ENCODE results near the gene PVRIG. TPM values are rescaled to one million over a fixed set of nuclear protein-coding genes. Genes with fewer than 3 reads are reported as not detected.
"Not testable (repeated sequence)": the region's sequence is repeated elsewhere in the genome, so short reads cannot be mapped to it uniquely, and the experiment has no call there.

PVRIG gene
- total and polyA plus RNA-seq, 2 donors: 30.7 to 52.3 TPM

GRCh38 chr7:100220586-100221230 is 959 bp downstream of the PVRIG start:
- Histone ChIP-seq H3K4me3 (ENCODE audit: low read length in 2 of 2) (peak overlapping the region; percentile 71 to 99), H3K36me3 (ENCODE audit: control insufficient read depth in 2 of 2, insufficient read depth in 2 of 2, low read length in 1 of 2) (peaks cover 28 to 52% of the 10 kb centered on the region in 2 donors), H3K27ac (ENCODE audit: low read depth in 1 of 2, low read length in 1 of 2) (peak overlapping the region; percentile 98 to 100), H3K27me3 (ENCODE audit: control insufficient read depth in 2 of 2, insufficient read depth in 1 of 2, low read length in 1 of 2) (no peaks in the 10 kb centered on the region), H3K4me1 (ENCODE audit: control insufficient read depth in 2 of 2, insufficient read depth in 2 of 2, low read length in 2 of 2) (peaks cover 7 to 66% of the 10 kb centered on the region in 2 donors), H3K9me3 (ENCODE audit: control insufficient read depth in 2 of 2, insufficient read depth in 1 of 2, low read length in 1 of 2) (peaks cover 0 to 7% of the 10 kb centered on the region in 2 donors)
- DNase-seq (ENCODE audit: low read depth in 6 of 9, low spot score in 9 of 9): peak in 3 of 9 donors; percentile 30 to 55 (median 41)
- WGBS: 25% methylated on average over 22 of the region's 22 CpGs

- peaks cover 0 to 7% of the 10 kb centered on the region in 2 donors for H3K9me3 ChIP-seq (ENCODE audit: control insufficient read depth in 2 of 2, insufficient read depth in 1 of 2, low read length in 1 of 2)
- H3K4me1 ChIP-seq (ENCODE audit: control insufficient read depth in 2 of 2, insufficient read depth in 2 of 2, low read length in 2 of 2): peaks cover 7 to 67% of the 10 kb centered on the region in 2 donors
- H3K4me3 ChIP-seq (ENCODE audit: low read length in 2 of 2): peak overlapping the region; percentile 71 to 99
- peak; percentile 75 to 97 (median 91) for DNase-seq (ENCODE audit: low read depth in 6 of 9, low spot score in 9 of 9)
- peaks cover 28 to 55% of the 10 kb centered on the region in 2 donors for H3K36me3 ChIP-seq (ENCODE audit: control insufficient read depth in 2 of 2, insufficient read depth in 2 of 2, low read length in 1 of 2)
- no peaks in the 10 kb centered on the region for H3K27me3 ChIP-seq (ENCODE audit: control insufficient read depth in 2 of 2, insufficient read depth in 1 of 2, low read length in 1 of 2)
- WGBS: 4% methylated on average over 5 of the region's 5 CpGs
- peak overlapping the region; percentile 98 to 100 for H3K27ac ChIP-seq (ENCODE audit: low read depth in 1 of 2, low read length in 1 of 2)
Measured at GRCh38 chr7:100221231-100221718, 1.5 kb downstream of the PVRIG start.

- peak in 2 of 9 donors; percentile 45 to 54 for DNase-seq (ENCODE audit: low read depth in 6 of 9, low spot score in 9 of 9)
- H3K4me3 ChIP-seq (ENCODE audit: low read length in 2 of 2): peak overlapping the region; percentile 71 to 99
- no peaks in the 10 kb centered on the region for H3K27me3 ChIP-seq (ENCODE audit: control insufficient read depth in 2 of 2, insufficient read depth in 1 of 2, low read length in 1 of 2)
- H3K9me3 ChIP-seq (ENCODE audit: control insufficient read depth in 2 of 2, insufficient read depth in 1 of 2, low read length in 1 of 2): peaks cover 0 to 7% of the 10 kb centered on the region in 2 donors
- WGBS: 70% methylated on average over 14 of the region's 14 CpGs
- peaks cover 7 to 67% of the 10 kb centered on the region in 2 donors for H3K4me1 ChIP-seq (ENCODE audit: control insufficient read depth in 2 of 2, insufficient read depth in 2 of 2, low read length in 2 of 2)
- H3K36me3 ChIP-seq (ENCODE audit: control insufficient read depth in 2 of 2, insufficient read depth in 2 of 2, low read length in 1 of 2): peaks cover 29 to 61% of the 10 kb centered on the region in 2 donors
- H3K27ac ChIP-seq (ENCODE audit: low read depth in 1 of 2, low read length in 1 of 2): peak overlapping the region; percentile 95 to 100
Measured at GRCh38 chr7:100221767-100222444, 2.2 kb downstream of the PVRIG start.

- H3K4me1 ChIP-seq (ENCODE audit: control insufficient read depth in 2 of 2, insufficient read depth in 2 of 2, low read length in 2 of 2): peaks cover 3 to 67% of the 10 kb centered on the region in 2 donors
- no peaks in the 10 kb centered on the region for H3K27me3 ChIP-seq (ENCODE audit: control insufficient read depth in 2 of 2, insufficient read depth in 1 of 2, low read length in 1 of 2)
- WGBS: 94% methylated on average over 13 of the region's 13 CpGs
- H3K9me3 ChIP-seq (ENCODE audit: control insufficient read depth in 2 of 2, insufficient read depth in 1 of 2, low read length in 1 of 2): peaks cover 0 to 7% of the 10 kb centered on the region in 2 donors
- peak overlapping the region; percentile 71 to 99 for H3K4me3 ChIP-seq (ENCODE audit: low read length in 2 of 2)
- peak overlapping the region; percentile 95 to 100 for H3K27ac ChIP-seq (ENCODE audit: low read depth in 1 of 2, low read length in 1 of 2)
- DNase-seq (ENCODE audit: low read depth in 6 of 9, low spot score in 9 of 9): no peak
- H3K36me3 ChIP-seq (ENCODE audit: control insufficient read depth in 2 of 2, insufficient read depth in 2 of 2, low read length in 1 of 2): peaks cover 33 to 61% of the 10 kb centered on the region in 2 donors
Measured at GRCh38 chr7:100222445-100223132, 2.8 kb downstream of the PVRIG start.

GRCh38 chr7:100223376-100223927 is 3.7 kb downstream of the PVRIG start:
- WGBS: 92% methylated on average over 17 of the region's 17 CpGs
- peak overlapping the region in 1 of 2 donors; percentile 99 for H3K4me3 ChIP-seq (ENCODE audit: low read length in 2 of 2)
- DNase-seq (ENCODE audit: low read depth in 6 of 9, low spot score in 9 of 9); H3K9me3 ChIP-seq (ENCODE audit: control insufficient read depth in 2 of 2, insufficient read depth in 1 of 2, low read length in 1 of 2); H3K27me3 ChIP-seq (ENCODE audit: control insufficient read depth in 2 of 2, insufficient read depth in 1 of 2, low read length in 1 of 2): not testable (repeated sequence)
- peak overlapping the region; percentile 6 to 57 for H3K27ac ChIP-seq (ENCODE audit: low read depth in 1 of 2, low read length in 1 of 2)
- H3K4me1 ChIP-seq (ENCODE audit: control insufficient read depth in 2 of 2, insufficient read depth in 2 of 2, low read length in 2 of 2): peaks cover 3 to 62% of the 10 kb centered on the region in 2 donors
- H3K36me3 ChIP-seq (ENCODE audit: control insufficient read depth in 2 of 2, insufficient read depth in 2 of 2, low read length in 1 of 2): peaks cover 33 to 61% of the 10 kb centered on the region in 2 donors

- peaks cover 33 to 61% of the 10 kb centered on the region in 2 donors for H3K36me3 ChIP-seq (ENCODE audit: control insufficient read depth in 2 of 2, insufficient read depth in 2 of 2, low read length in 1 of 2)
- DNase-seq (ENCODE audit: low read depth in 6 of 9, low spot score in 9 of 9); H3K27me3 ChIP-seq (ENCODE audit: control insufficient read depth in 2 of 2, insufficient read depth in 1 of 2, low read length in 1 of 2); H3K4me3 ChIP-seq (ENCODE audit: low read length in 2 of 2); H3K9me3 ChIP-seq (ENCODE audit: control insufficient read depth in 2 of 2, insufficient read depth in 1 of 2, low read length in 1 of 2): not testable (repeated sequence)
- H3K4me1 ChIP-seq (ENCODE audit: control insufficient read depth in 2 of 2, insufficient read depth in 2 of 2, low read length in 2 of 2): peaks cover 3 to 56% of the 10 kb centered on the region in 2 donors
- 83% methylated on average over 6 of the region's 6 CpGs for WGBS
- peak overlapping the region; percentile 32 to 74 for H3K27ac ChIP-seq (ENCODE audit: low read depth in 1 of 2, low read length in 1 of 2)
Measured at GRCh38 chr7:100224891-100225290, 5.1 kb downstream of the PVRIG start.

GRCh38 chr7:100234660-100235317 is 15.0 kb downstream of the PVRIG start:
- H3K4me1 ChIP-seq (ENCODE audit: control insufficient read depth in 2 of 2, insufficient read depth in 2 of 2, low read length in 2 of 2): peaks cover 0 to 11% of the 10 kb centered on the region in 2 donors
- DNase-seq (ENCODE audit: low read depth in 6 of 9, low spot score in 9 of 9); H3K27ac ChIP-seq (ENCODE audit: low read depth in 1 of 2, low read length in 1 of 2); H3K4me3 ChIP-seq (ENCODE audit: low read length in 2 of 2); H3K9me3 ChIP-seq (ENCODE audit: control insufficient read depth in 2 of 2, insufficient read depth in 1 of 2, low read length in 1 of 2); H3K27me3 ChIP-seq (ENCODE audit: control insufficient read depth in 2 of 2, insufficient read depth in 1 of 2, low read length in 1 of 2): not testable (repeated sequence)
- peaks cover 20 to 24% of the 10 kb centered on the region in 2 donors for H3K36me3 ChIP-seq (ENCODE audit: control insufficient read depth in 2 of 2, insufficient read depth in 2 of 2, low read length in 1 of 2)
- 92% methylated on average over 8 of the region's 8 CpGs for WGBS

GRCh38 chr7:100239975-100240374 is 20.2 kb downstream of the PVRIG start:
- not testable (repeated sequence) for H3K4me3 ChIP-seq (ENCODE audit: low read length in 2 of 2); H3K36me3 ChIP-seq (ENCODE audit: control insufficient read depth in 2 of 2, insufficient read depth in 2 of 2, low read length in 1 of 2); H3K27me3 ChIP-seq (ENCODE audit: control insufficient read depth in 2 of 2, insufficient read depth in 1 of 2, low read length in 1 of 2); H3K27ac ChIP-seq (ENCODE audit: low read depth in 1 of 2, low read length in 1 of 2); H3K9me3 ChIP-seq (ENCODE audit: control insufficient read depth in 2 of 2, insufficient read depth in 1 of 2, low read length in 1 of 2); DNase-seq (ENCODE audit: low read depth in 6 of 9, low spot score in 9 of 9)
- H3K4me1 ChIP-seq (ENCODE audit: control insufficient read depth in 2 of 2, insufficient read depth in 2 of 2, low read length in 2 of 2): peaks cover 2 to 21% of the 10 kb centered on the region in 2 donors
- WGBS: 69% methylated on average over 7 of the region's 7 CpGs

Data from thymus (tissue), 11 donors.